Measurements from ENCODE around the gene ALDH3B2.
"Not testable (repeated sequence)": the region's sequence is repeated elsewhere in the genome, so short reads cannot be mapped to it uniquely, and the experiment has no call there.

DNA sequence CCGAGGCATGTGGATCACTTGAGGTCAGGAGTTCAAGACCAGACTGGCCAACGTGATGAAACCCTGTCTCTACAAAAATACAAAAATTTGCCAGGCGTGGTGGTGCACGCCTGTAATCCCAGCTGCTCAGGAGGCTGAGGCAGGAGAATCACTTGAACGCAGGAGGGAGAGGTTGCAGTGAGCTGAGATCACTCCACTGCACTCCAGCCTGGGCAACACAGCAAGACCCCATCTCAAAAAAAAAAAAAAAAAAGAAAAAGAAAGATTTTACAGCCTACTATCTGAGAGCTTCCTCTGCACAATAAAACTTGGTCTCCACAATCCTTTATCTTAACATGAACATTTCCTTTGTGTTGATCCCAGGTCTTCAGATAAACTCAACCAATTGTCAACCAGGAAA is 13.7 kb downstream of the ALDH3B2 start:
- TF ChIP-seq, protein P1, sequence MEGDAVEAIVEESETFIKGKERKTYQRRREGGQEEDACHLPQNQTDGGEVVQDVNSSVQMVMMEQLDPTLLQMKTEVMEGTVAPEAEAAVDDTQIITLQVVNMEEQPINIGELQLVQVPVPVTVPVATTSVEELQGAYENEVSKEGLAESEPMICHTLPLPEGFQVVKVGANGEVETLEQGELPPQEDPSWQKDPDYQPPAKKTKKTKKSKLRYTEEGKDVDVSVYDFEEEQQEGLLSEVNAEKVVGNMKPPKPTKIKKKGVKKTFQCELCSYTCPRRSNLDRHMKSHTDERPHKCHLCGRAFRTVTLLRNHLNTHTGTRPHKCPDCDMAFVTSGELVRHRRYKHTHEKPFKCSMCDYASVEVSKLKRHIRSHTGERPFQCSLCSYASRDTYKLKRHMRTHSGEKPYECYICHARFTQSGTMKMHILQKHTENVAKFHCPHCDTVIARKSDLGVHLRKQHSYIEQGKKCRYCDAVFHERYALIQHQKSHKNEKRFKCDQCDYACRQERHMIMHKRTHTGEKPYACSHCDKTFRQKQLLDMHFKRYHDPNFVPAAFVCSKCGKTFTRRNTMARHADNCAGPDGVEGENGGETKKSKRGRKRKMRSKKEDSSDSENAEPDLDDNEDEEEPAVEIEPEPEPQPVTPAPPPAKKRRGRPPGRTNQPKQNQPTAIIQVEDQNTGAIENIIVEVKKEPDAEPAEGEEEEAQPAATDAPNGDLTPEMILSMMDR (IDR thresholded peaks at IDR 0.05) = not testable (repeated sequence)
- not testable (repeated sequence) for TF ChIP-seq POLR2A (IDR thresholded peaks at IDR 0.05)

Data from Peyer's patch (tissue), 4 donors.